GM19035 (cell line): ENCODE results near the gene LTB4R2.

Experiments used
- ATAC-seq: cut with Tn5 transposase; IDR thresholded peaks from one replicate; pipeline ENCODE4 v1.9.1; 2021; ENCODE audit not compliant: unreplicated experiment

The LTB4R2 gene, protein sequence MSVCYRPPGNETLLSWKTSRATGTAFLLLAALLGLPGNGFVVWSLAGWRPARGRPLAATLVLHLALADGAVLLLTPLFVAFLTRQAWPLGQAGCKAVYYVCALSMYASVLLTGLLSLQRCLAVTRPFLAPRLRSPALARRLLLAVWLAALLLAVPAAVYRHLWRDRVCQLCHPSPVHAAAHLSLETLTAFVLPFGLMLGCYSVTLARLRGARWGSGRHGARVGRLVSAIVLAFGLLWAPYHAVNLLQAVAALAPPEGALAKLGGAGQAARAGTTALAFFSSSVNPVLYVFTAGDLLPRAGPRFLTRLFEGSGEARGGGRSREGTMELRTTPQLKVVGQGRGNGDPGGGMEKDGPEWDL

DNA sequence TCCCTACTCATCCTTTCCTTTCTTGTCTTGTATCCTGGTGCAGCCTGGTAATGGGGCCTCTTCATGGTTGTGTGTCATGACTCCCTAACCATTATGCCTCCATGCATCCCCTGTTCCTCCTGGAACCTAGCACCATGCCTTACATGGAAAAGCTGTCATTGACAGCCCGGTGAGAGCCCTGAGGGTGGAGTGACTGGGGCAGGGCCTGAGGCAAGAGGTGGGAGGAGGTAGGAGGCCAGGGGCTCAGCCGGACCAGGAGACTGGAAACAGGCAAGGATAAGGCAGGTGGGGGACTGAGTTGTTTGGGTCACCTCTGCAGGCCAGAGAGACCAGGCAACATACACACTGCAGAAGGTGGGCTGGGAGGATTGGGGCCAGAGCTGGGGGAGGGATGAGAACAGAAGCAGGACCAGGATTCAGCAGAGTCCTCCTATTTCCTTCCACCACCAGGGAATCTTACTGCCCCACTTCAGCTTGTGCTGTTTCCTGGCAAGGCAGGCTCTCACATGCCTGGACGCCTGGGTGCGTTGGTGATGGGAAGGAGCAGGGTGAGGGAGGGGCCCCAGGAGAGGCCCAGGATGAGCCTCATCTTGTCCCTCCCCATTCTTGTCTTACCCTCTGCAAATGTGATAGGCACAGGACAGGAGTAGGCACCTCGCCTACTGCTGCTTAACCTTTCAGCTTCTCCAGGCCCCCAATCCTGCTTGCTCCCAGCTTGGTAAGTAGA is at the start of gene LTB4R2:
LTB4R2 (plus strand) TSS at position 603 of the 727 bp plus-strand sequence. CDS start 525 bp downstream, outside the sequence.
- ATAC-seq, result no peak

DNA sequence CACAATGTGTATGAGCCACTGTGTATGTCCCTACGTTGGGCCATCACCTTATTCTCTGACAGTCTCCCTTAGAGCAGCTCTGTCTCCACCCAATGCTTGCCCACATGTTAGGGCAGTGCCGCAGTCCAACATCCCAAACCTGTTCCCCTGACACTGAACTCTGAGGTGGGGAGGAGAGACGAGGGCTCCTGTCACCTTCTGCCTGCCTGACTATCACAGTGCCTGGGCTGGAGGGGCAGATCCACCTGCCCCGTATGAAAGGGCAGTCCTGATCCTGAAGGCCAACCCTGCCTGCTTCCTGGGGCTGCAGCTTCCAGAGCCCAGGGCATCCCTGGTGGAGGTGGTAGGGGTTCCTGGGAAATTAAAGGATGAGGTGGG is 49.2 kb upstream of the LTB4R2 start:
- ATAC-seq, result no peak

DNA sequence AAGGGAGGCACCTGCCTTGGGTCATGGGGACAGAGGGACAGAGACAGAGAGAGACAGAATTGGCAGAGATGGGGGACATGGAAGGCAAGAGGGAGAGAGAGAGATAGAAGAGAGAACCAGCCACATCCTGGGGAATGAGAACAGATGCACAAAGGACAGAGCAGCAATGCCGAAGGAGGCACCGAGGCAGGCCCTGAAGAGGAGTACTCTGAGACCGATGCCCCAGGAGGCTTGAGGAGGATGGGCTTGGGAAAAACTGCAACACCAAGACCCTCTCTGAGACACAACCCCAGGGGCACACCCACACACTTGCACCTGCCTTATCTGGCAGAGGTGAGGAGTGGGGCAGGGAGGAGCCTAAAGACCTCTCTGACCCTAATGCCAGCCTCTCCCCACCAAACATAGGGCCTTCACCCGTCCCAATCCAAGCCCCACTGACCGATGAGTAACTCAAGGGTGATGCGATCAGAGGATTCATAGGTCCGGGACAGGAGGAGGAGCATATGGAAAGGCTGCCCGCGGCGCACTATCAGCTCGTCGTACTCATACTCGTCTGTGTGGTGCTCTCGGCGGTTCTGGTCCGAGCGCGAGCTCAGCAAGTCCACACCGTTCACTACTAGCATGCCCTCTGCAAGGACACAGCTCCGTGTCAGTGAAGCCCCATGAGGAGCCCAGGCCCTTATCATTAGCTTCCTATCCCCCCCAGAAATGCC is 48.5 kb upstream of the LTB4R2 start:
- no peak for ATAC-seq

DNA sequence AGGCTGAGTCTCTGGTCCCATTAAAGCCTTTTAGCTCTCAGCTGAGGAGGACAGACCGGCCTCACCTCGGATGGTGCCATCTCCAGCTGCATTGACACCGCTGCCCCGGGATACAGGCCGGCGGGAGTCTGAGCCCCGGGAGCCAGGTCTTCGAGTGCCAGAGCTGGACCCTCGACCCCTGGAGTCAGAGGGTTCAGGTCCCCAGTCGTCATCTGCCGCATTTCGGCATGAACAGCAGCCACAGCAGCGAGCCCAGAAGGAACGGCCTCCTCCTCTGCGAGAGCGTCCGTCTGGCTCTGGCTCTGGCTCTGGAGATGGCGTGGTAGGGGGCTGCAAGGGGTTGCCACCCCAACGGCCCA is 48.0 kb upstream of the LTB4R2 start:
- no peak for ATAC-seq

DNA sequence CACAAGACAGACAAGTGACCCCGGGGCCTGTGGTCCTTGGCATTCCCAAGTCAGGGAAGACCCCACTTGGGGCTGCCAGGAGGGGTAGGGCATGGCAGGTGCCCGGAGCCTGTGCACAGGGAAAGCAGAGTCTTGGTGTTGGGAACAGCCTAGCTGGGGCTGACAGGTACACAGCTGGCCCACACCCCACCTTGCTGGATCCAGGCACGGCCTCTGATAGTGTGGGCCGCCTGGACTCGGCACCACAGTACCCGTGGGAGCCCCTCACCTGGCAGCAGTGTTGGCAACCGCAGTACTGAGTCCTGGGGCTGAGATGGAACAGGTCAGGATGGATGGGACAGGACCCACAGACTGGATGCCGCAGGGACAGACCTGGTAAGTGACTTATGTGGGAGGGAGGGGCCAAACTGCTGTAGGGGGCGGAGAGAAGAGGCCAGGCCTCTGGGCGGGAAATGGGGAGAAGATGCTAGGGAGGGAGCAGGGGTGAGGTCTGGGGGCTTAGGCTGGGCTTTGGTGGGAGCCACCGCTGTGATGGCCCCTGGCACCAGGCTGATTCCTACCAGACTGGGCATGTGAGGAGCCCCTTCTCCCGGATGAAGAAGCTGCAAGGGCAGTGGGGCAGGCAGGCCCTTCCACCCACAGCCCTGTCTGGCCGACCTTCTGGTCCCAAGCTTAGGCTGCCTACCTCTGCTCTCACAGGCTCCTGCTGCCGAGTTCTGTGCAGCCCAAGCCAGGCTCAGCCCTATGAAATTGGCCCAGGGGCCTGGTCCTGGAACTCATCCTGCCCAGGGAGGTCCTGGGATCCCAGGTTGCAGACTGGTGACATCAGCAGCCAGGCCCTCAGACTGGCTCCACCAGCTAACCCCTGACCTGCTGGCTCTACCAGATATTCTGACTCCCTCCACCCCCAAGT is 46.9 kb upstream of the LTB4R2 start, which contains the start of gene TGM1:
TGM1 (minus strand) TSS at position 357 of the 913 bp plus-strand sequence. CDS start 825 bp downstream, outside the sequence.
- no peak for ATAC-seq

DNA sequence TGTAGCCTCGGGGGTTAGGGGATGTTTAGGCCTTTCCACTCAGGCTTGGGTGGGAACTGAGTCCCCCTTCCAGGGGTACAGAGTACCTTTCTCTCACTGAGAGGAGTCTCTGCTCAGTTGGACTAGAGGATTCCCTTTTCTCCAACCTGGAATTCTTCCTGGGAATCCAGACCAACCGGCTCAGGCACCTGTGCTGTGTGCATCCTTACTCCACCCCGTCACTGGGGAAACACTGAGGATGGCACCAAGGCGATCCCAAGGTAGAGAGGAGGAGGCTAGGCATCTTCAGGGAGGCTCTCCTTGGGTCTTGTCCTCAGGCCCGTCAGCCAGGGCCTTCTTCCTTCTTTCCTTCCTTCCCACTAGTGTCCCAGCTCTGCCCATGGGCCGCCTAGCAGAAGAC is 46.1 kb upstream of the LTB4R2 start:
- no peak for ATAC-seq

DNA sequence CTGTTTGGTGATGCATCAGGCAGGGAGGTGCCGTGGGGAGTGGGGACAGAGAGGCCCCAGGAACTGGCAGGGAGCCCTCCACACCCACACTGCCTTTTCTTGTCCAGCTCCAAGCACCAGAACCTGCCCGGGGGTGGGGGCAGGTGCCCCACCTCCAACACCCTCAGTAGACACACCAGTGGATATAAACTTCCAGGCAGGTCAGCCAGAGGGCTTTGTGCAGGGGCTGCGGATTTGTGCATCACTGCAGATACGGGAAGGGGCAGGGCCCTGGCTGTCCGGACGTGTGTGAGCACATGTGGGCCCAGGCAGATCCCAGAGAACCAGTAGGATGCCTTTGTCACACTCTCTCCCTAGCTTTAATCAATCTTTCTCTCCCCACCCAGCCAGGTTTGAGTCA is 45.6 kb upstream of the LTB4R2 start:
- ATAC-seq, result no peak

DNA sequence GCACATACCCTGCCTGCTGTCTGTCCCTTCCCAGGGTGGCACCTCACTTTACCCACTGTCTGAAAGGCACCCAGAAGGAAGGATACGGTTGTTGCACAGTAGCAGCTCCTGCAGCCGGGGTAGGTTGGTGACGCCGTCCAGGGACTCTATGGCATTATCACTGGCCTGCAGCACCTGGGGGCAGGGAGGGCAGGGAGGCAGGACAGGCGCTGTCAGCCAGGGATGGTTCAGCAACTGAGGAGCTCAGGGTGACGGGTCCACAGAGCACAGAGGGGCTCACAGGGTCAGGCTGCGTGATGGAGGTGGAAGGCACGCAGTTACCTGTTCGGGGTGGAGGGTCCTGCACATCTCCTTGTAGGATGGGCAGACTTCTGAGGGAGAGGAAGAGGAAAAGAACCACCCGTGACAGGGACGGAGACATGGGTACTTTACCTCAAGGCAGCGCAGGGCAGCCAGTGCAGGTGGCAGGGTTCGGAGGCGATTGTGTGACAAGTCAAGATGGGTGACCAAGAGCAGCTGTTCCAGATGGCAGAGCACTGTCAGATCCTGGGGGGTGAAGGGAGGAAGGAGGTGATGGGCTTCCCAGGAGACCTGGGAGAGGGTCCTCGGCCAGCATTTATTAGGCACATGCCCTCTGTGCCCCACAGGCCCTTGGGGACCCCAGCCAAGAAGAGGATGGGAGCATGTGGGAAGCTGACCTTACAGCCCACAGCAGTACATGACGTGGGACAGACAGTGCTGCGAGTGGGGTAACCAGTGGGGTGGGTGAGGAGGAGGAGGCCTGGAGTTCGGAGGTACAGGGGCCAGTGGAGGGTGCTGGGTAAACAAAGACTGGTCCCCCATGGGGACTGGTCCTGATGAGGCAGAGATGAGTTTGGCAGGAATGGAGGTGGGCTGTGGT is 43.3 kb upstream of the LTB4R2 start:
- ATAC-seq, result no peak

DNA sequence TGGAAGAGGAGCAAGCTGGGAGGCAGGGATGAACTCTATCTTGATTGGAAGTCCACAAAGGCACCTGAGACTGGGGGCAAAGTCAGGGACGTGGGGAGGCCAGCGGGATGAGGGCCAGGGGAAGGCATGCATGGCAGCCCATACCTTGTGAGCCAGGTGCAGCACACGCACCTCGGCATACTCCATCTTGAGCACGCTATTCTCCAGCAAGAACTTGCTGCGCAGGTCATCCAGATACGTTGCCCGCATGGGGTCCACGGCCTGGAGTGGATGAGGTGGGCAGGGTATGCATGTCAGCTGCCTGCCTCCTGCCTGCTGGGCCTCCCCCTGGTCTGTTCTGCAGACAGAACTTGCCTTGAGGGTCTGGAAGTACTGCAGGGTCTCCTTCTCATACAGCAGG is 42.4 kb upstream of the LTB4R2 start:
- no peak for ATAC-seq

DNA sequence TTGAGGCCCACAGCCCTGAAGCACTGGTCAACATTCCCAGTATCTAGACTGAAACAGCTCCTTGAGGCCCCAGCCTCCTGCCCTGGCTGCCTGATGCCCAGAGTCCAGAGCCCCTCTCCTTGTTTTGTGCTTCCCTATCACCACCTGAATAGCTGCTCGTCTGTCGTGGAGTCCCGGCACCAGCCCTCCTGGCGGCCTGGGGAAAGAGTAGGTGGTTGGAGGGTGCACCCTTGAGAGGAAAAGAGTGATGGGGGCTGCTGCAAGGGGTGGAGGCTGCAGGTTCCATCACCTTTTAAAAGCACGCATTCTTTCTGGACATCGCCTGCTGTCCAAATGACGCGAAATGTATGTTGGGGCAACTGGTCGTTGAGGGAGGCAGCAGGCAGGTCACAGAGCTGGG is 41.7 kb upstream of the LTB4R2 start:
- no peak for ATAC-seq

DNA sequence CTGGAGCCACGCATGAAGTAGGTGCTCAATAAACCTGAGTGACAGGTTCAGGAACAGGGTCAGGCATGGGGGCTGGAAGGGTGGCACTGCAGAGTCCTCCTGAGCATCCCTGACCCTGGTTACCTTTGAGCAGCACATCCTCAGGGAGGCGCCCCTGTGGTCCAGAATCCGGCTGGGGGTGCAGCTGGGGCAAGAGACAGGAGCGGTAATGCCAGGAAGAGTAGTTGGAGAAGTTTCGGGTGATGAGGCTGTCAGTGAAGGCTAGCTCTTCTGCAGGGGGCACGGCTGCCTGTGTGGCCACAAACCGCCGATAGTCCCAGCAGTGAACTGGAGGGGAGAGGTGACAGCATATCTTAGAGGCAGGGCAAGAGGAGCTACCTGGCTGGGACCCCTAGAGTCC is 40.6 kb upstream of the LTB4R2 start:
- no peak for ATAC-seq

DNA sequence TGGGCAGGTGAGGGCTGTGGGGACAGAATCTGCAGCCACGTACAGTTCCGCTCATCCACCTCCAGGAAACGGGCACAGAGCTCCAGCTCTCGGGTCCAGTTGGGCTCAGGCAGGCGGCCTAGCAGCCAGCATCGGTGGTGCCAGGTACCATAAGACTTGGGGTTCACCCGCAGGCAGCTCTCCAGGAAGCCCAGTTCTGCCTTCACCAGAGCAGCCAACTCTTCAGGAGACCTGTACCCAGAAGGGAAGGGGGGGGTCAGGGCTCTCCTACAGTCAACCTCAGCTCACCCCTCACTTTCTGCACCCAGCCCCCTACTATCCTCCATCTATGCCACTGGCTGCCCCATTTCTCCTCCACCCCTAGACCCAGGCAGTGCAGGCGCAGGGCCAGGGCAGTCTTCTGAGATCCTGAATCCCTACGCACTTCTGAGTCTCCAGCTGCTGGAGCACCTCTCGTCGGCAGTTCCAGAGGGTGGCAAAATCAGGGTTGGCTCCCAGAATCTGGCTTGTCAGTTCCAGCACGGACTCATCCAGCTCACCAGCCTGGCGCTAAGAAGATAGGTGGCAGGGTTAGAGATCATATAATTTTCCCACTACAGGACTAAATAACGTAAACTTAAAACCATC is 39.9 kb upstream of the LTB4R2 start:
- no peak for ATAC-seq

DNA sequence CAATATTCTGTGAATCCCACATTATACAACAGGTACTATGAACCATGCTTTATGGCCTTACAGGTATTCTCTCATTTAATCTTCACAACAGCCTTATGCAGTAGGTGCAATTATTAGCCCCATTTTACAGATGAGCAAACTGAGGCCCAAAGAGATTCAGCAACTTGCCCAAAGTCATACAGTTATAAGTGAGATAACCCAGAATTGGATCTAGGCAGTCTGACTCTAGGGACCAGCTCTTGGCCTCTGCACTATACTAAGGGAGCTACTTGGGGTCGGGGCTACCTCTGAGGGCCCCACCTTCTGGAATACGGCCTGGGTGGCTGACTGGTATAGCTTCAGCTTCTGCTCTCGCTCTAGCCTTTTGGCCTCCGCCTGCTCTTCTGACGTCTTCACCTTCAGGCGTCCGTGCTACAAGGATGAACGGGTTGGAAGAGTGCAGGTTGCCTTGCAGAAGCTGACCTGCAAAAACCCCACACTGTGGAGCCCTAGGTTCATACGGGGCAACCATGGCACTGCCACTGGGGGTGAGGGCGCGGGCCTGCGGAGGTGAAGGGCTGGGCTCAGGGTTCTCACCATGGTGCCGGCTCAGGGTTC is 39.3 kb upstream of the LTB4R2 start:
- ATAC-seq, result no peak

DNA sequence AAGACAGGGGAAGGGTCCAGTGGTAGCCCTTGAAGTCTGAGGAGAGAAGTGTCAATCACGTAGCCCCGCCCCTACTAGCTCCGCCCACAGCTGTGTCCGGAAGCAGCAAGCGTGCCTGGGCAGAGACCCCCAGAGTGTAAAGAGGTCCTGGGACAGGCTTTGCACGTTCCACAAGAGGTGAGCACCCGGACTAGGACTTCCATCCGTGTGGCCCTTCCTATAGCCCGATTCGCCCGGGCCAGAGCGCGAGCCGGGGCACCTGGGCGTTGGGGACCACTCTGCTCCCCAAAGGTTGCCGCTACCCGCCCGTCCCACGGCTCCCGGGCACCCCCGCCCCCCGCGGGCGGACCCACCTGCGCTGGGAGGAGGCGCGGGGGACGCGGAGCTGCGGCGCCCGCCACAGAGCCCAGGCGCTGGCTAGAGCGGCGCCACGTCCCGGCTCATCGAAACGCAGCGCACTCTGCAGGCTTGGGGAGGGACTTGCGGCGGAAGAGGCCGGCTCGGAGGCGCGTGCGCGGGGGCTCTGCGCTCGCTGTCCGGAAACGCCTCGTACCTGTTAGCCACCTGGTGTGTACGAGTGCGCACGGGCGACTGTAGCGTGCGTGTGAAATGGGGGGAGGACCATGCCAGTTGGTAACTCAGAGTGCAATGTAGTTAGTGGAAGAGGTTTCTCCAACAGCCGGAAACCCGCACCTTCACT is 38.7 kb upstream of the LTB4R2 start, which contains the start of gene RABGGTA:
RABGGTA (minus strand) TSS at position 464 of the 700 bp plus-strand sequence. CDS start 482 bp downstream, outside the sequence.
- peak; percentile 89 for ATAC-seq

DNA sequence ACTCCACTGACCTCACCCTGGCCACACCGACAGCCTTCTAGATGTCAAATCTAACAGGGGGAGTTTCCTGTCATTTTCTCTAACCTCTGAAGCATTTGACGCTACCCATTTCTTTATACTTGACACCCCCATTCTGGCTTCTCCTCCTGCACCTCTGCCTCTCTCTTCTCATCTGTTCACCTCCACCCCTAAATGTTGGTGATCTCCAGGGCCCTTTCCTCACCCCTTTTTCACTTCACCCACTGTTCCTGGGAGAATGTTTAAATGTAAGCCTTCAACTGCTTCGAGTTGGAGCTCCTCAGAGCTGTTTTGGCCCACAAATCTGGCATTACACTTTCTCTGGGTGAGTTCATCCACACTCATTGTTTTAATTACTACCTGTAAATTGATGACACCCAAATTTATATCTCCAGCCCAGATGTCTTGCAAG is 38.1 kb upstream of the LTB4R2 start:
- ATAC-seq, result no peak

DNA sequence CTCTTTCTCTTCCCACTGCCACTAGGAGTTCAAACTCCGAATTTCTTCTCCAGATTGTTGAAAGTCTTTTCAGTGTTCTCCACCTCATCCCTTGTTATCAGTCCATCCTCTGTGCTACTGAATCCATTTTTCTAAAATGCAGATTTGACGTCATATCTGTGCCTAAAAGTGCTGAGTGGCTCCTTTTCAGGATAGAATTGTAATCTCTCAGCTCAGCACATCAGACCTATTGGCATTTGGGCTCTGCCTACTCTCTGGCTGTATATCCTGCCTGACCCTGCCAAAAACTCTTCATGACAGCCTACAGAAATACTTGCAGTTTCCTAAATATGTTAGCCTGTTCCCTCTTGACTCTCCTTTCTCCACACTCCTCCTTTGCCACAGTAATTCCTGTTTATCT is 37.5 kb upstream of the LTB4R2 start:
- no peak for ATAC-seq

DNA sequence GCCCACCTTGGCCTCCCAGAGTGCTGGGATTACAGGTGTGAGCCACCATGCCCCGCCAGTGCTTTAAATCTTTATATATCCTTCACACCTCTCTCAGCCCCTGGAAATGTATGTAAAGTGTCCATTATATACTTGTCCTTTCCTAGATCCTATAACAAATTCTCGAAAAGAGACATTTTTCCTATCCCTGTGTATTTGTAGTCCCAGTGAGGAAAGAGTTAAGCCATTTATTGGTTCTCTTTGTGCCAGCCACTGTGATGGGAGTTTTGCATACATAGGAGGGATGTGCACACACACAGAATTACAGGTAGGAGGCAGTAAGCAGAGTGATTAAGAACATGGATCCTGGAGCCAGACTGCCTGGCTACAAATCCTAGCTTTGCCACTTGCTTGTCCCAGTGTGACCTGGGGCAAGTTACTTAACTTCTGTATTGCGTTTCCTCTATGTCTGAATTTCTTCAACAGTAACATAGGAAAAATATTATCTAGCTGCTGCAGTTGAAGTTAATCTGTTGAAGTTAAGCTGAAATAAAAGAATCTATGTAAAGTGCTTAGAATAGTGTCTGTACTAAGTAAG is 36.4 kb upstream of the LTB4R2 start:
- no peak for ATAC-seq

DNA sequence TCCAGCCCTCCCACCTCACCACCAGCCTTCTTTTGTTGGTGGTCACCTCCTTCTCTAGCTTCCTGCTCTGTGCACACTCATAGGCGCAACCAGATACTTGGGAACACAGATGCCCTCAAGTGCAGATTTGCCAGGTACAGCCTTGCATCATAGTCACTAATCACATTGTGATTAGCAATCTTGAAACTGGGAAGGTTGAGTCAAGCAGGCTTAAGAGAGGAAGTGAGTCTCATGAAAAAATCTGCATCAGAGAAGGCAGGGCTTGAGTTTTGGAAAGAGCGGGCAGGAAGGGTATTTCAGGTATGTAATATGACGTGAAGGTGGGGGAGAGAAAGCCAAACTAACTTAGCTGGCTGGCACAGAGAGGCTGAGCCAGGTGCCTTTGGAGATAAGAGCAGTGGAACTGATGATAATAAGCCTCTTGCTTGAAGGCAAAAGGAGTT is 35.8 kb upstream of the LTB4R2 start:
- no peak for ATAC-seq
